T47D (cell line): ENCODE measurements around the gene ANKH.

ENCODE experiments used
- DNase-seq, 2 experiments: peaks; one replicate each; pipeline versions ENCODE4 v3.0.0 to v3.0.0-alpha.2; 2011 to 2012; ENCODE audit warnings: low read depth in 1 of 2, low spot score in 1 of 2
- JUND ChIP-seq: IDR thresholded peaks from 2 replicates; pipeline ENCODE4 v1.6.1; 2012; ENCODE audit warnings: low read depth
- in situ Hi-C: cut with HindIII; loops from 2 replicates; pipeline ENCODE4 v1.10.0; 2016; ENCODE audit warnings: low sequenced_read_pairs, low pct_unique_long_range_greater_than_20kb

The ANKH gene

DNA sequence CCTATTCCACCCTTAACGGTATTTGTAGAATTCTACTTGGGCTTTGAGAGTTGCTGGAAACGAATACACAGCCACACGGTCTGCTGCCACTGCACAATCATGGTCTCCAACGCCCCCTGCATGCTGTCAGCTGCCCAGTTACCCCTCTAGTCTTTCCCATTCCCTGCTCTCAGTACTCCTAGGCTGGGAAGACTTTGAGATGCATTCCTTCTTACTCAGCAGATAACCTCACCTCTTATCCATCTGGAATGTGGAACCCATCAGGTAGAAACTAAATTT, 92.8 kb downstream of the ANKH start:
- TF ChIP-seq JUND = no peak
- DNase-seq = no peak
- in situ Hi-C loops = no loop called here

DNA sequence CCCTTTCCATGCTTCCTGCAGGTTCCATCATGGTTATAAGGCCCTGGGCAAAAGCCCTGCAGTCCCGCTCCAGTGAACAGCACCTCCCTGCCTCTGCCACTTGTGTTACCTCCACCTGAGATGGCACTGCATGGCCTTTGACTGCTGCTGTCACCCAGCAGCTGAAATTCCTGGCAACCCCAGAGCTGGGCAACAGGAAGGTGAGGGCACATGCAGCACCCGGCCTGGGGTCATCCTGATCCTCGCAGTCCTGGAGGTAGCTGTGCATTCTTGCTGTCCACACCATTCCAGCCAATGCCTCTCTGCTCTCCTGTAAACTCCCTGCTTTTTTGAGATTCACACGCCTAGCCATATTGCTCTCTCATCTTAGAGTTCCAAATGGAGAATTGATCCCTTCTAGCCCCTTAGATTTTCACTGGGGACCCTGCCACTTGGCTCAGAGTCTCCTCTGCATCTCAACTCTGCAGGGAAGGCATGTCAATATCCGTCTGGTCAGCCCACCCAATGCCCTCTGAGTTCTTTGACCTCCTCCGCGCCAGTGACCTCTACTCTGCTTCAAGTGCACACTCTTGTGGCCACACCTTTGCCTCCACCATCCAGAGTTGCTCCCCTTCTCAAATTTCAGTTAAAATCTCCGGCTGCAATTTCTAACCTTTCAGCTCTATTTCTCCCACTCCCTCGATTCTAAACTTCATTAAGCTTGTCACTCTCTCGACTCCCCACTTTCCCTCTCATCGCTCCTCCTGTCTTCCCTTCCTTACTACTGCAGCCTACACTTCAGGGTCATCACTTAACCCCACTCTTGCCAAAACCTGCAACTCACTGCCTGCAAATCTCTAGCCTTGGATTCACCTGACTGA, 93.4 kb downstream of the ANKH start:
- no peak for TF ChIP-seq JUND
- in situ Hi-C loops = no loop called here
- no peak for DNase-seq

DNA sequence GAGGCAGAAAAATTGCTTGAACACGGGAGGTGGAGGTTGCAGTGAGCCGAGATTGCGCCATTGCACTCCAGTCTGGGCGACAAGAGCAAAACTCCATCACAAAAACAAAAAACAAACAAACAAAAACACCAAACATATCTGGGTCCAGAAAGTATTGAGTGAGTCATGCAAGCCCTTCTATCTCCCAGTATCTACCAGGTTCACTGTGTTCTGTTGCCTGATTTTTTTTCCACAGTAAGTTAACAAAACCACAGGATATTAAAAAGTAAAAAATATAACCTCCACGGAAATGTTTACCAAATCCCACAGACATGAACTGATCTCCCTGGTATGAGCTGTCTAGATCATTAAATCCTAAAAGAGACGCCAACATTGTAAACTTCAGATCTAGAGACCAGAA, 94.4 kb downstream of the ANKH start:
- no peak for TF ChIP-seq JUND
- no peak for DNase-seq
- in situ Hi-C loops = no loop called here

DNA sequence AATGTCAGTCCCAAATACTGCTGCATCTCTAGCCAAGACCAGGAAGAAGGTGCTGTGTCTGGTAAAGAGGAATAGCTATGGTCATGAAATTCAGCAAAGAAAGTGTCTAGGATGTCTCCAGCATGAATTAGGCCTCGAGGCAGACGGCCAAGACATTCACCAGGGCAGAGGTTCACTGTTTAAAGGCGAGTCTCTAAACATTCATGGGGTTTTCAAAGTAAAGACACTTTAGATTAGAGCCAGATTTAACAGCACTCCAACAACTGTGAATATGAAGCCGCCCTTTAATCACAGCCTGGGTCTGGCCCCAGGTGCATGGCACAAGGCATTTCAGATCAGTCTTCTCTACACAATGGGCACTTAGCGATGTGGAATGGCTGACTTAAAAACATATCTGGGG, 95.0 kb downstream of the ANKH start:
- in situ Hi-C loops = no loop called here

DNA sequence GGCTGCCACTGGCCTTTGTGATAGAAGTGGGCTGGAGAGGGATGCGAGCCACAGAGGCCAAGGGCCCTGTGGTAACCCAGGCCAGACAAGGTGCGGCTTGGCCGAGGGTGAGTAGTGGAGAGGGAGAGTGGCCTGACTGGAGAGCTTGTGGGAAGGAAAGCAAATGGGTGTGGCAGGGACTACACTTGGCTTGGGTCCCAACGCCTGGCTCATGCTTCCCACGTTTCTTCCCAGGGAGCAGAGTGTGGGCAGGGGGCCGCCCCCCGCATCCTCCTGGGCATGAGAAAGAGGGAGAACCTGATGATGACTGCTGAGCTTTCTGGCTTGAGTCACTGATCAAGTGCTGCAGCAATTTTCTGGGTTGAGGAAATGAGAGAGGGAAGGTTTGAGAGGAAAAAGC, 95.7 kb downstream of the ANKH start:
- DNase-seq = no peak
- in situ Hi-C loops = no loop called here
- no peak for TF ChIP-seq JUND

More for the DNA sequence above, 95.0 kb downstream of the ANKH start:
- TF ChIP-seq JUND = no peak
- no peak for DNase-seq

DNA sequence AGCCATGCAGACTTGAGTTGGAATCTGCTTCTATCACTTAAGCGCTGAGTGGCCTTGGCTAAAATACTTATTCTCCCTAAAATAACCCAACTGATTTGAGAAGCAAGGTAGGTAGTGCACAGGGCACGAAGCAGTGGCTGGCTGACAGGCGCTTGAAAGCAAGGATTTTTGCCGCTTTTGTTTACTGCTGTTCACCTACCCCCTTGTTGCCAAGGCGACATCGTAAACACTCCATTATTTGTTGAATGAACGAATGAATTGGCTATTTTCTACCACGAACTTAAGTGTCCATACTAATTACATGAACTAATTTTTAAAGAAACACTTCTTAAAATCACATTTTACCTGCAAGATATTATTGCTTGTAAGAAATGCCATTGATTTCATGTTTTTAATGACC, 98.0 kb downstream of the ANKH start:
- in situ Hi-C loops = no loop called here
- TF ChIP-seq JUND = no peak

DNA sequence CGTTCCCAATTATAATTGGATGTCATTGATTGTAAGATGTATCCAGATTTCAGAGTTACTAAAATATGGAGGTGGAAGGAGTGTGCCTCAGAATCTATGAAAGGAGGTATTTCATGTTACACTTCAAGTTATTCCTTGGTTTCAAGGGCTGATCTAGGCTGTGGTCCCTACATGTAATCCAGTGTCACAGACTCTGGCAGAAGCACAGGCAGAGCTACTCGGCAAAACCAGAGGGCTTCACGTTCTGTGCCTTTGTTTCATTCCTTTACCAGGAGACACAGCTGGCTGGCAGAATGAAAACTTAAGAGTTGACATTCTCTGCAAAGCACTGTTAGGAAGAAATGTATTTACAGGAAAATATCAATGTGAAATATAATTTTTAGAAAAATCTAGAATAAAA, 99.6 kb downstream of the ANKH start:
- in situ Hi-C loops = no loop called here
- no peak for TF ChIP-seq JUND
- DNase-seq = no peak

More for the DNA sequence above, 98.0 kb downstream of the ANKH start:
- no peak for DNase-seq

DNA sequence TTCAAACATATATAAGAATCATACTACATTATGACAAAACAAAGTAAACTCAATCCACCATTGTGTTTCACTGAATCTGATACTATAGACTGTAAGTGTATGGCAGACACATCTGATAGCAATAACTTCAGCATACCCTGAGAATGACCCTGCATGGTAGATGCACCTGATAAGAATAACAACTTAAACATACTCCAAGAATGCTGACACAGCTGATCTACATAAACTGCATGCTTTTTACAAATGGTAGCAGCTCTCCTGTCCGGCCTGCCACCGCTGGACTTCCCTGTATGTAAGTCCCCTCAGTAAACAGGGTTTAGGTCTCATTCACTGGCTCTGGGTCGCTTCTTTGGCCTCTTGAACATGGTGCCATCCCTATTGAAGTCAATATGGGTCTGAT, 100.4 kb downstream of the ANKH start:
- no peak for DNase-seq
- TF ChIP-seq JUND = no peak
- in situ Hi-C loops = no loop called here

DNA sequence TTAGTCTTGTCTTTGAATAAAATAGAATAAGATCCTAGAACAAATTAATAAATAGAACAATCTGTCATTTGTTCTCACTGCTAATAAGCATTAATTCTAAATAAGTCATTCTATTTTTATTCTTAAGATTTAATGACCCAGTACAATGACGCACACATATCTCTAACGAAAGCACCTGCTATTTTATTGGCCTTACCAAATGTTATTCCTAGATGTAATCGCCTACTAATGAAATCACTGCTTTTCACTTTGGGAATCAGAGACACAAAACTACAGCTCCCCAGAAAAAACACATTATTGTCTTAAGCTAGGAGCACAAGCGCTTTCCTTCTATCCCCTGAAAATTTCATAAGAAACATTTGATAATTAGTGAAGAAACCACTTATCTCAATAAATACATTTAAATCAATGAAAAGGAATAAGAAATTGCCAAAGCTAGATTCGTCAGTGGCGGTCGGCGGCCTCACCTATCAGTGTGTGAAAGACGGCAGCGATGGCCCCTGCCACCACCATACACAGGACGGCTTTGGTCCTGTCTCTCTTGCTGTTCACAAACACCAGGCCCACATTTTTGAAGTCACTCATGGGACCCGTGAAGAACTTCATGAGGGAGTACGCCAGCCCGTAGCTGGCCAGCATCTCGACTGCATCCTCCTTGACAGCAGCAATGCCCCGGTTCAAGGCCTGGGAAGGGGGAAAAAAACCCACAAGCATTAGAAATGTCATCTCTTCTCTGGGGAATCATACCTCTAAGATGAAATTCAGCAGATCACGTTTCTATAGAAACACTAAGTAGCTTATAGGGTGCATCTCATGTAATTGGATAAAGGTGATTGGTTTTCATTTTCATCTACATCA, 102.8 kb downstream of the ANKH start:
- no peak for DNase-seq
- no peak for TF ChIP-seq JUND
- in situ Hi-C loops = no loop called here

DNA sequence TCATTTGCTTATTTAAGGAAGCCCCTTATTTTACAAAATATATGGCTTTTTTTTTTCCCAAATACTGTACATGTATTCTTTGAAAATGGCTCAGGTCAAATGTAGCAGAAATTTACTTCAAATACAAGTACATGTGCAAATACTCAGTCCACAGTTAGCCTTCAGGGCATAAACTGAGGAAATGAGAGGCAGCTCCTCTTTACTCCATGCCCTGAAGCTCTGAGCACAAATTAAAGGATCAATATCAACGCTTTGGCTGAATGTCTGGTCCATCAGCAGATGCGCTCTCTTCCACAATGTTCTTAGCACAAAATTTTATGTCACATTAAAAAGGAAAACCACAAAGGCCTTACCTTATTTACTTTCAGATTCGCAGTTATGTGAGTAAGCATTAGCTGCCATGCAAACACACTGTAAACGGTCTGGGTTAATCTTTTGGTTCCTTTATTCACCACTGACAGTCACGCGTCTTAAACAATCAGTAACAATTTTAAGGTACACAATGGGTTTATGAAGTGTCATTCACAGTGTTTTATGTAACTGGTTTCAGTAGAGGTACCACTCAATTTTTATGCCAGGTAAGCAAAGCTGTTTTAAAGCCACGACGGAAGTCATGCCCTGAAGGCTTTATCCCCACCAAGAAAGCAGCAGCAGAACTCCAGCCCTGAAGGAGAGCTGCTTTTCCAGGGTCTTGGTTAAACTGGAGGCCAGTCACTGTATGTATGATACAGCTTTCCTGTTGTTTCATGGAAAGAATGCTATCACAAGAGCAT, 103.7 kb downstream of the ANKH start:
- in situ Hi-C loops = no loop called here
- DNase-seq = peak in 1 of 2 experiments; percentile 45
- no peak for TF ChIP-seq JUND

DNA sequence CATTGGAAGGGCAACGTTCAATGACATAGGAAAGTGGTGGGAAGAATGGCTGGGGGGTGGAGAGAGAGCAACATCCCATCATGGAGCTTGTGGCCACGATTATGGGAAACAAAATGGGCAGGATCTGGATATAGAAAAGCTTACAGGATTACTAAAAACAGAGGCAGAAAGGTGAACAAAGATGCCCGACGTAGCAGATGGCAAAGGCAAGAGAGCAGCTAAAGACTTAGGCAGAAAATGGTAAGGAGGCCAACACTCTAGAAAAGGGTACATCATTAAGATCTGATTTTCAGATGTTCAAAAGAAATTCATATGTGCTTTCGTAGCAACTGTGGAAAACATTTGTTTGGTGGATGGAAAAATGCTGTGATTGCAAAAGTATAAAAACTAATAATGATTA, 104.5 kb downstream of the ANKH start:
- in situ Hi-C loops = no loop called here
- no peak for TF ChIP-seq JUND
- no peak for DNase-seq

DNA sequence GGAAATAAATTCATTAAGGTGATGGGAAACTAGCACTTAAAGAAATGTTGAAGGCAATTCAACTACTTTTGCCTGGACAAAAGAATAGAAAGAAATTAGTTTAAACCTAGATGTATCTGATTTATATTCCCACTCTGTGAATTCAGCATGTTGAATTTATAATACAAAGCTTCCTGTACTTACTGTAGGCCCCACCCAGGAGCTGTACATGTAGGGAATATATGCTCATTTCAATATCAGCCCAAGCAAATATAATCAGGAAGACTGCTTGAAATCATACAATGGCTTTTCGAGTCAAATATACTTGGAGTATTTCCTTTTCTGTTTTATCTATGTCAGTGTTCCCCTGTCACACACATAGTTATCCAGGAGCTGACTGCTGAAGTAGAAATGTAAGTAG, 105.0 kb downstream of the ANKH start:
- DNase-seq = no peak
- in situ Hi-C loops = no loop called here
- no peak for TF ChIP-seq JUND

DNA sequence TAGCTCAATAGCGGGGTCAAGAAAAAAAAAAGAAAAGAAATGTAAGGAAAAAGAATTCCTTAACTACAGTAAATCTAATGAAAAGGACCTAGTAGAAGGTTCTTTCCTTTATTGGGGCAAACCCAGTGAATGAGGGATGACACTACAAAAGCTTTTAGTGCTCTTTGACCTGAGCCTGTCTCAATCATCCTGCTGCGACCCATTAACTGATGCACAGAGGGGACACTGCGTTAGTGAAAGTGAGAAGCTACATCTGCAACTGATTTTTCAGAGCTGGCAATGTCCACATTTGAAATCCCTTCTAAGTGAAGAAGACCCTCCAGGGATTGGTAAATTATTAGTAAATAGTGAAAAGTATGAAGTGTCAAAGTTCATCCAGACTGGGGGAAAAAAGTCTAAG, 106.0 kb downstream of the ANKH start:
- in situ Hi-C loops = no loop called here
- no peak for TF ChIP-seq JUND
- DNase-seq = no peak
